Measurements from ENCODE around the gene TTLL11.

DNA sequence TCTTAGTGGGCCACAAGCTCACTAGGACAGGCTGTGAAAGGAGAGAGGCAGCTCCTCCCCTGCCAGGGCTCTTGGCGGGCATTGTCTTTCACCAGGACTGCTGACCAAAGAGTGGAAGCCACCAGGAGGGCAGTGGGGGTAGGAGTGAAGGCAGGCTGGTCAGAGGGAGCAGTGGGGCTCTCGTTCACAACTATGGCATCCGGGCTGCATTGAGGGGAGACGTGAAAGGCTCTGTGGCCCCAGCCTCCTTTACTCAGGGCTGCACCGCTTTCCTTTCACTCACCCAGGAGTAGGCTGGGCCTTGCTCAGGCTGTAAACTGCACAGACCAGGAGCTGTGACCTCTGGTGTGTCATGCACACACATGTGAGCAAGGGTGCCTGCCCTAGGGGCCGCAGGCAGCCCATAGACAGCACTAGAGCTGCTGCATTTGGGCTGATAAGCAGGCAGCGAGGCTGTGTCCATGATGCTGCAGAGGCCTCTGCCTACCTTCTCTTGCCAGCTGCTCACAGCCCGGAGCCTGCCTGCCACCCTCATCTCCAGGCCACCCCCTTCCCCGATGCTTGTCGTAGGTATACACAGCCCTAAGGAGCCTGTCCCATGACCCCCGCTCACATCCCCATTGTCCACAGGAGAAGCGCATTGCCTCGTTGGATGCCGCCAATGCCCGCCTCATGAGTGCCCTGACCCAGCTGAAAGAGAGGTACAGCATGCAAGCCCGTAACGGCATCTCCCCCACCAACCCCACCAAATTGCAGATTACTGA lies 311.2 kb downstream of the TTLL11 start:
- TF ChIP-seq CTCF (IDR thresholded peaks at IDR 0.05; ENCODE audit: poor library complexity, severe bottlenecking) (no peak), MXI1 (conservative IDR thresholded peaks at IDR 0.05; ENCODE audit: poor library complexity, severe bottlenecking) (no peak), SMC3 (conservative IDR thresholded peaks at IDR 0.05; ENCODE audit: poor library complexity) (no peak), POLR2AphosphoS5 (IDR thresholded peaks at IDR 0.05) (no peak)
- TF ChIP-seq, protein P1, sequence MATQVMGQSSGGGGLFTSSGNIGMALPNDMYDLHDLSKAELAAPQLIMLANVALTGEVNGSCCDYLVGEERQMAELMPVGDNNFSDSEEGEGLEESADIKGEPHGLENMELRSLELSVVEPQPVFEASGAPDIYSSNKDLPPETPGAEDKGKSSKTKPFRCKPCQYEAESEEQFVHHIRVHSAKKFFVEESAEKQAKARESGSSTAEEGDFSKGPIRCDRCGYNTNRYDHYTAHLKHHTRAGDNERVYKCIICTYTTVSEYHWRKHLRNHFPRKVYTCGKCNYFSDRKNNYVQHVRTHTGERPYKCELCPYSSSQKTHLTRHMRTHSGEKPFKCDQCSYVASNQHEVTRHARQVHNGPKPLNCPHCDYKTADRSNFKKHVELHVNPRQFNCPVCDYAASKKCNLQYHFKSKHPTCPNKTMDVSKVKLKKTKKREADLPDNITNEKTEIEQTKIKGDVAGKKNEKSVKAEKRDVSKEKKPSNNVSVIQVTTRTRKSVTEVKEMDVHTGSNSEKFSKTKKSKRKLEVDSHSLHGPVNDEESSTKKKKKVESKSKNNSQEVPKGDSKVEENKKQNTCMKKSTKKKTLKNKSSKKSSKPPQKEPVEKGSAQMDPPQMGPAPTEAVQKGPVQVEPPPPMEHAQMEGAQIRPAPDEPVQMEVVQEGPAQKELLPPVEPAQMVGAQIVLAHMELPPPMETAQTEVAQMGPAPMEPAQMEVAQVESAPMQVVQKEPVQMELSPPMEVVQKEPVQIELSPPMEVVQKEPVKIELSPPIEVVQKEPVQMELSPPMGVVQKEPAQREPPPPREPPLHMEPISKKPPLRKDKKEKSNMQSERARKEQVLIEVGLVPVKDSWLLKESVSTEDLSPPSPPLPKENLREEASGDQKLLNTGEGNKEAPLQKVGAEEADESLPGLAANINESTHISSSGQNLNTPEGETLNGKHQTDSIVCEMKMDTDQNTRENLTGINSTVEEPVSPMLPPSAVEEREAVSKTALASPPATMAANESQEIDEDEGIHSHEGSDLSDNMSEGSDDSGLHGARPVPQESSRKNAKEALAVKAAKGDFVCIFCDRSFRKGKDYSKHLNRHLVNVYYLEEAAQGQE (IDR thresholded peaks at IDR 0.05; ENCODE audit: borderline replicate concordance) = no peak
